ENCODE measurements around the gene AHSA1. TPM values are rescaled to one million over a fixed set of nuclear protein-coding genes. Genes with fewer than 3 reads are reported as not detected.
A peak's percentile ranks its signal among the peaks of the same experiment; 100 is the strongest.
"Not testable (repeated sequence)": the region's sequence is repeated elsewhere in the genome, so short reads cannot be mapped to it uniquely, and the experiment has no call there.

AHSA1 gene
- 10 to 100 TPM; 77.8 to 98.7 (median 92.6) TPM for total RNA-seq

DNA sequence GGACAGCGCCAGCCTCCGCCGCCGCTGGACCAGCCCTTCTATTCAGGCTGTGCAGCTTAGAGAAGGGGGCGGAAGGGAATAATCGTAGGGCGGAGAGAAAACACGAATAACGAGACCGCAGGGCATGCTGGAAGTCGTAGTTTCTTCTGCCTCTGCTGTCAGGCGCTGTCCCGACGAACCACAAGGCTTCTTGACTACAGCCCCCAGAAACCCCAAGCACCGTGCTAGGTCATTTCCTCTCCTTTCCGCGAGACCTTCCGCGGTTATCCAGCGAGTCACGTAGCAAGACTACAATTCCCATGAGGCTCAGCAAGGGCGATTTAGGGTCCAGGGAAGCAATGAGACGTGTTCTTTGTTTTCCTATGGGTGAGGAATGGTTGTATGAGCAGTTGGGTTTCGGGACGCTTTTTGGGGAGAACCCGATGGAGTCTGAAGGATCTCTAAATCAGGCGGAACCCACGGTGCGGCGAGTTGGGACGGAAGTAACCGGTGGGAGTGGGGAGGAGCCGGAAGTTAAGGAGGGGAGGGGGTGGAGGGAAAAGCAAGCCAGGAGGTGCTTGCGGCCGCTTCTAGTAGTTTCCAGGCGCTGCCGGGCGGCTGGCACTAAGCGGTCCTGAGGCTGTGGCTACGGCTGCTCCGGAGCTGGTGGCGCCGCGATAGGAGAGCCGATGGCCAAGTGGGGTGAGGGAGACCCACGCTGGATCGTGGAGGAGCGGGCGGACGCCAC is at the start of gene AHSA1, which contains the start of gene VIPAS39:
AHSA1 (plus strand) TSS at position 572 of the 727 bp plus-strand sequence; CDS start at position 669, 97 bp downstream.
VIPAS39 (minus strand) TSS at position 80 of the 727 bp plus-strand sequence. CDS start 3,499 bp downstream, outside the sequence.
- intact Hi-C loops (cut with DNase I; ENCODE audit: low total_unique reads), result no loop called here
- 1% methylated on average over 44 to 50 of the region's 50 CpGs for WGBS, 2 donors

GRCh38 chr14:77409131-77409533 is 48.8 kb upstream of the AHSA1 start:
- intact Hi-C loops (cut with DNase I; ENCODE audit: low total_unique reads), result no loop called here
- TF ChIP-seq POLR2A (IDR thresholded peaks at IDR 0.05) (no peak), CTCF (IDR thresholded peaks at IDR 0.05) (no peak)
- DNase-seq (ENCODE audit: low spot score in 2 of 2), result no peak
- WGBS, 2 donors, result 50 to 56% methylated on average over 3 of the region's 3 CpGs
- no peak overlapping the region for H3K4me3 ChIP-seq (ENCODE audit: low read depth, poor library complexity, severe bottlenecking)

More for the DNA sequence above, at the start of gene AHSA1, which contains the start of gene VIPAS39:
- peak within 1 kb of the TSS; percentile 94 for H3K4me3 ChIP-seq (ENCODE audit: low read depth, poor library complexity, severe bottlenecking)
- TF ChIP-seq POLR2A (IDR thresholded peaks at IDR 0.05) (peak in 1 of 2 donors; percentile 31), CTCF (IDR thresholded peaks at IDR 0.05) (no peak)
- DNase-seq (ENCODE audit: low spot score in 2 of 2), result peak; percentile 97 to 98

- DNase-seq (ENCODE audit: low spot score in 2 of 2); intact Hi-C loops (cut with DNase I; ENCODE audit: low total_unique reads); H3K4me3 ChIP-seq (ENCODE audit: low read depth, poor library complexity, severe bottlenecking): not testable (repeated sequence)
- 91 to 93% methylated on average over 10 of the region's 10 CpGs for WGBS, 2 donors
Measured at GRCh38 chr14:77415403-77416030, 42.4 kb upstream of the AHSA1 start.

- intact Hi-C loops (cut with DNase I; ENCODE audit: low total_unique reads); H3K4me3 ChIP-seq (ENCODE audit: low read depth, poor library complexity, severe bottlenecking): not testable (repeated sequence)
- 95 to 98% methylated on average over 2 of the region's 3 CpGs for WGBS, 2 donors
Measured at GRCh38 chr14:77416098-77416497, 41.8 kb upstream of the AHSA1 start.

DNA sequence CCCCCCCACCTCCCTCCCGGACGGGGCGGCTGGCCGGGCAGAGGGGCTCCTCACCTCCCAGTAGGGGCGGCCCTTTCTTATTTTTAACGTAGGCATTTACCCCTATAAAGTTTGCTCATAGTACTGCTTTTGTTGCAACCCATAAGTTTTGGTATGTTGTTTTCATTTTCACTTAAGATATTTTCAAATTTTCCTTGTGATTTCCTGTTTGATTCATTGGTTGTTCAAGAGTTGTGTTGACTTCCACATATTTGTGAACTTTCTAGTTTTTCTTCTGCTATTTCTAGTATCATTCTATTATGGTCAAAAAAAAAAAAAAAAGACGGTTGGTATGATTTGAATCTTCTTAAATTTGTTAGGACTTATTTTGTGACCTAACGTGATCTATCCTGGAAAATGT is 41.1 kb upstream of the AHSA1 start:
- TF ChIP-seq CTCF (IDR thresholded peaks at IDR 0.05) (no peak), POLR2A (IDR thresholded peaks at IDR 0.05) (no peak)
- 89 to 92% methylated on average over 8 of the region's 8 CpGs for WGBS, 2 donors
- no peak for DNase-seq (ENCODE audit: low spot score in 2 of 2)
- intact Hi-C loops (cut with DNase I; ENCODE audit: low total_unique reads), result no loop called here
- no peak overlapping the region for H3K4me3 ChIP-seq (ENCODE audit: low read depth, poor library complexity, severe bottlenecking)

More at GRCh38 chr14:77416098-77416497, 41.8 kb upstream of the AHSA1 start:
- not testable (repeated sequence) for DNase-seq (ENCODE audit: low spot score in 2 of 2)

DNA sequence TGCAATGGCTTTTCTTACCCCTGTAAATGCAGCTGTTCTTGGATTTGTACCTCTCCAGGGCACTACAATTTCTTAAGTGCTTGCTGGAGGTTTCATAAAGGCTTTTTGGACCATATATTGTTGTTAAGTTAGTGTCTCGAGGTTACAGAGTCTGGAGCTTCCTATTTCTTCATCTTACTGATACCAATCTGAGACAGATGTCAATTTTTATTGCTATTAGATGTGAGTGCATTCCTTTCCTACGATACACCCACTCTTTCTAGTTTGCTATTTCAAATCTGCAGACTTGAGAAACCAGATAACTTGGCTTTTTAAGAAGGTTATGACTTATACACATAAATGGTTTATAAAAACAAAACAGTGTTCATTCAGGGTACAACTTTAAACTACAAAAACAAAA is 36.7 kb upstream of the AHSA1 start:
- TF ChIP-seq POLR2A (IDR thresholded peaks at IDR 0.05) (no peak), CTCF (IDR thresholded peaks at IDR 0.05) (no peak)
- intact Hi-C loops (cut with DNase I; ENCODE audit: low total_unique reads), result no loop called here
- no peak for DNase-seq (ENCODE audit: low spot score in 2 of 2)
- H3K4me3 ChIP-seq (ENCODE audit: low read depth, poor library complexity, severe bottlenecking), result no peak overlapping the region
- 45% methylated on average over 2 of the region's 2 CpGs for WGBS, 2 donors

Data from lower leg skin (tissue), 4 donors.